ENCODE results near the gene NFASC.

The NFASC gene

GRCh38 chr1:204961765-204962419, 91.2 kb downstream of the NFASC start:
- no peak for DNase-seq

DNA sequence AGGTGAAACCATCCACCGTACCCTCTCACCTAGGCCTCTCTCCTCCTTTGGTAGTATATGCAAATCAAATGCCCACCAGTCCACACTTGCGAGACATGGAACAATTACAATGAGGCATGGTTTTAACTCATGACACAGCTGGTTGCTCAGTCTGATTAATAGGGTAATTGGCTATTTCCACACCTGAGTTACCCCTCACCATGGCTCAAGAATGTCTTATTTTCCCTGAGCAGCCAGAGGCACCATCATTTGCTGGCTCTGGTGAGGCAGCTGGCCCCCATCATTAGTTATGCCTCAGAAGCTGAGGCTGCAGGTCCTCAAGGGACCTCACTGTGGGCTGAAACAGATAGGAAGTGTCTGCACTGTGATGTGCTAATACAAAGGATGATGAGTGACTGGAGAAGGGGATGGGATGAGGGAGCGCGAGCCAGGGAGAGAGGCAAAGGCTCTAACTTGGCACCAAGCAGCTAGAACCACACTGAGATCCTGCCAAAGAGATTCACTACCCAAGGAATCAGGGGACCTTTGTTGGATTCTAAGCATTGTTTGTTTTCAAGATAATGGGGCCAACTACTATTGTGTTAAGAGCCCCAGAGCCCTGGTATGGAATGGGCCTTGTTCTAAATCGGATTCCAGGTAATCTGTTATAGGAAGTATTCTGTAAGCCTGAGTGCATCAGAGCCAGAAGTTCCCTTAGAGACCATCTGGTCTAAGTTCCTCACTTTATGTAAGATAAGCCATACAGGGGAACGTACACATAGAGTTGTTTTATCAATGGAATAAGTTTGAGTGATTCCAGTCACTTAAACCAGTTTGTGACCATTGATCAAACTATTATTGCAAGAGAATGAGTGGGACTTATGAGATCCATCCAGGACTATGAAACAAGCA, 92.3 kb downstream of the NFASC start:
- no peak for DNase-seq

- DNase-seq, result no peak
These were observed 96.8 kb downstream of the NFASC start for GRCh38 chr1:204967451-204967850.

- no peak for DNase-seq
These were observed 97.5 kb downstream of the NFASC start for GRCh38 chr1:204968135-204968534.

DNA sequence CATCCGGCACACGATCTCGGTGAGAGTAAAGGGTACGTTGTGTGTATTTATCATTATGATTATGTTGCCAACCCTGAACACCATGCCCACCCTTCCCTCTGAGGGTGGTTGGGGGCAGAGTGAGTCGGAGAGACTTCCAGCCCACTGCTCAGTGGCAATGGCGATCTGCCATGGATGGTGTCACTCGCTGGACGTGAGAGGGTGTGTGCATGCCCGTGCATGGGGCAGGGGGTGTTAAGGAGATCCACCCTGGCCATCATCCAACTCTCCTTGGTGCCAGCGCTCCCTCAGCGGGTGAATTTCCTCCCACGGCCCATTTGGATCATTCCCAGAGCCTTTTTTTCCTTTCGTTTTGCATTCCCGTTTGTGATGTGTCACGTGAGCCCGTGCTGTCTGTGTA, 98.3 kb downstream of the NFASC start:
- no peak for DNase-seq

- DNase-seq, result no peak
These were observed 100.3 kb downstream of the NFASC start for GRCh38 chr1:204970937-204971336.

- DNase-seq, result no peak
These were observed 101.1 kb downstream of the NFASC start for GRCh38 chr1:204971517-204972336.

- DNase-seq, result no peak
These were observed 101.8 kb downstream of the NFASC start for GRCh38 chr1:204972426-204972825.

GRCh38 chr1:204973449-204973848, 102.8 kb downstream of the NFASC start:
- DNase-seq, result no peak

DNA sequence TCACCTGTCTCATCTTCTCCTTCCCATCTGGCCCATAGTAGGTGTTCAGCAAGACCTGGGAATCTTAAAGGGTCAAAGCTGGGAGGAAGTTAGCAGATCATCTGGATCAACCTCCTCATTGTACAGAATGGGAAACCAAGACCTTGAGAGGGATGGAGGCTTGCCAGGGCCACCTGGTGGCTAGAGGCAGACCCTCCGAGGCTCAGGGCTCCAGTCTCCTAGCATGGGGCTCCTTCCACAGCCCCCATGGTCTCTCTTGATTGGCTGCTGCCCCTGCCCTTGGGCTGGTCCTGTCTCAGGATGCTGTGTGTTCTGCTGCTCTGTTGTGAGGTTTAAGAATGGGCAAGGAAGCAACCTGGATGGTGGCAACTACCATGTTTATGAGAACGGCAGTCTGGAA, 103.7 kb downstream of the NFASC start:
- no peak for DNase-seq

GRCh38 chr1:204975021-204975420, 104.4 kb downstream of the NFASC start:
- no peak for DNase-seq

GRCh38 chr1:204975568-204976235, 105.0 kb downstream of the NFASC start:
- peak; percentile 40 for DNase-seq

DNA sequence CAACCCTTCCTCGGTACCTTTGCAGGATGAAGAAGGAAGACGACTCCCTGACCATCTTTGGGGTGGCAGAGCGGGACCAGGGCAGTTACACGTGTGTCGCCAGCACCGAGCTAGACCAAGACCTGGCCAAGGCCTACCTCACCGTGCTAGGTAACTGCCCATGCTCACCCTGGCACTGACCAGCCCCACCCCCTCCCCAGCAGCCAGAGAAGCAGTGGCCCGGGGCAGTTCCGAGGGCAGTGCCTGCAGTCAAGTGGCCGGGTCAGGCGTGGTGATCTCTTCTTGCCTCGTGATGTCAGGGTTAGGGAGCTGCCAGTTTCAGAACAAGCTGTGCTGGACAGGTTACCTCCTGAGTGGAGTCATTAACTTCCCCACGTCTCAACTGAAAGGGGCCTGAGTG, 106.0 kb downstream of the NFASC start:
- DNase-seq, result no peak

DNA sequence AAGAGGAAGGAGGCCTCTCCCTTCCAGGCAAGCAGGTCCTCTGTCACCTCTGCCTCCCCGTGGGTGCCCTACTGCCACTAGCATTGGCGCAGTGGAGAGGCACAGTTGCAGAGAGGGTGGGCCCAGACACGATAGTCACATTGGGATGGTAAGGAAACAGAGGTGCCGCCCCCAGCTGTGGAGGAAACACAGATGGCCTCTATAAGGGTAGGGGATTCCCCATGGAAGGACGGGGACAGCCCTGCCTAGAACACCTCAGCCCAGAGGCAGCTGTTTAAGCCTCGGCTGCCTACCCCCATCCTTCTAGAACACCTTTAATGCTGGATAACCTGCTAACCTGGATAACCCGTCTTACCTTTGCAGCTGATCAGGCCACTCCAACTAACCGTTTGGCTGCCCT, 106.7 kb downstream of the NFASC start:
- DNase-seq, result peak; percentile 9

- no peak for DNase-seq
These were observed 108.1 kb downstream of the NFASC start for GRCh38 chr1:204978782-204979181.

GRCh38 chr1:204979306-204979705, 108.6 kb downstream of the NFASC start:
- DNase-seq, result no peak

- DNase-seq, result no peak
These were observed 109.4 kb downstream of the NFASC start for GRCh38 chr1:204979891-204980649.

- no peak for DNase-seq
These were observed 110.3 kb downstream of the NFASC start for GRCh38 chr1:204980840-204981405.

GRCh38 chr1:204983136-204983535, 112.5 kb downstream of the NFASC start:
- DNase-seq, result no peak

GRCh38 chr1:204983881-204984280, 113.2 kb downstream of the NFASC start:
- DNase-seq, result no peak

- DNase-seq, result no peak
These were observed 113.8 kb downstream of the NFASC start for GRCh38 chr1:204984499-204984898.

DNA sequence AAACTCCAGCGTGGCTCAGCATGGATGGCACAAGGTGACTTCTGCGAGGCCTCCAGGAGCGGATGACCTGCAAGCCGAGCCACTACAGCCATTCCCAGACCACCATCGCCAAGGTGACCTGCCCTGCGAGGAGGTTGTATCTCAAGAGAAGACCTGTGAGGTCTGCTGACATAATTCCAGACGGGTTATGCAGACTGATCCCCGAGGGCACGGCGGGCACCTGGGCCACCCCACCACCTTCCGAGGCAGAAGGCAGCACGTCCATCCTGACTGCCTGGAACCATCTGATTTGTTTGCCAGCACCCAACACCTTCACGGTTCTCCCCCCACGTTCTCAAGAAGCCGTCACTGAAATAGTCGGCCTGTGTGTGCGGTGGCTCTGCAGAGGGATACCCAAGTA, 115.5 kb downstream of the NFASC start:
- DNase-seq, result no peak

Measured in CD4-positive, alpha-beta T cell treated with Interleukin-12 subunit alpha and Interleukin-12 subunit beta, for 1 hour (primary cell).